ENCODE data around the gene TCP11.
A peak's percentile ranks its signal among the peaks of the same experiment; 100 is the strongest.

Gene TCP11

DNA sequence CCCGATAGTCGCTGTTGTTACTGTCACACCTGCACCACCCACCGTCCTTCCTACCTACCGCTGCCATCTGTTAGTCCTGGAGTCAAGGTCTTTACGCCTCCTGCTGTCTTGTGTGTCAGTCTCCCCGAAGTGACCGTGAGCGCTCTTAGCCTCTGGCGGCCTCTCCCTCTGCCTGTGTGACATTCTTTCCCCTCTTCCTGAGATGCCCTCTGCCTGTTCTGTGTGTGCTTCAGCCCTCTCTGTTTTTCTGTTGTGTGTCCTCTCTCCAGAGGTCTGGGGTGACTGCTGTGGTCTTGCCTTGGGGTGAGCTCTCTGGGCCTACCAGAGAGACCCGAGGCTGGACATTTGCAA is 54.9 kb downstream of the TCP11 start:
- TF ChIP-seq, protein P1, sequence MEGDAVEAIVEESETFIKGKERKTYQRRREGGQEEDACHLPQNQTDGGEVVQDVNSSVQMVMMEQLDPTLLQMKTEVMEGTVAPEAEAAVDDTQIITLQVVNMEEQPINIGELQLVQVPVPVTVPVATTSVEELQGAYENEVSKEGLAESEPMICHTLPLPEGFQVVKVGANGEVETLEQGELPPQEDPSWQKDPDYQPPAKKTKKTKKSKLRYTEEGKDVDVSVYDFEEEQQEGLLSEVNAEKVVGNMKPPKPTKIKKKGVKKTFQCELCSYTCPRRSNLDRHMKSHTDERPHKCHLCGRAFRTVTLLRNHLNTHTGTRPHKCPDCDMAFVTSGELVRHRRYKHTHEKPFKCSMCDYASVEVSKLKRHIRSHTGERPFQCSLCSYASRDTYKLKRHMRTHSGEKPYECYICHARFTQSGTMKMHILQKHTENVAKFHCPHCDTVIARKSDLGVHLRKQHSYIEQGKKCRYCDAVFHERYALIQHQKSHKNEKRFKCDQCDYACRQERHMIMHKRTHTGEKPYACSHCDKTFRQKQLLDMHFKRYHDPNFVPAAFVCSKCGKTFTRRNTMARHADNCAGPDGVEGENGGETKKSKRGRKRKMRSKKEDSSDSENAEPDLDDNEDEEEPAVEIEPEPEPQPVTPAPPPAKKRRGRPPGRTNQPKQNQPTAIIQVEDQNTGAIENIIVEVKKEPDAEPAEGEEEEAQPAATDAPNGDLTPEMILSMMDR (conservative IDR thresholded peaks at IDR 0.05; ENCODE audit: low read depth, low read length) = no peak
- no peak for DNase-seq (ENCODE audit: low read depth)

DNA sequence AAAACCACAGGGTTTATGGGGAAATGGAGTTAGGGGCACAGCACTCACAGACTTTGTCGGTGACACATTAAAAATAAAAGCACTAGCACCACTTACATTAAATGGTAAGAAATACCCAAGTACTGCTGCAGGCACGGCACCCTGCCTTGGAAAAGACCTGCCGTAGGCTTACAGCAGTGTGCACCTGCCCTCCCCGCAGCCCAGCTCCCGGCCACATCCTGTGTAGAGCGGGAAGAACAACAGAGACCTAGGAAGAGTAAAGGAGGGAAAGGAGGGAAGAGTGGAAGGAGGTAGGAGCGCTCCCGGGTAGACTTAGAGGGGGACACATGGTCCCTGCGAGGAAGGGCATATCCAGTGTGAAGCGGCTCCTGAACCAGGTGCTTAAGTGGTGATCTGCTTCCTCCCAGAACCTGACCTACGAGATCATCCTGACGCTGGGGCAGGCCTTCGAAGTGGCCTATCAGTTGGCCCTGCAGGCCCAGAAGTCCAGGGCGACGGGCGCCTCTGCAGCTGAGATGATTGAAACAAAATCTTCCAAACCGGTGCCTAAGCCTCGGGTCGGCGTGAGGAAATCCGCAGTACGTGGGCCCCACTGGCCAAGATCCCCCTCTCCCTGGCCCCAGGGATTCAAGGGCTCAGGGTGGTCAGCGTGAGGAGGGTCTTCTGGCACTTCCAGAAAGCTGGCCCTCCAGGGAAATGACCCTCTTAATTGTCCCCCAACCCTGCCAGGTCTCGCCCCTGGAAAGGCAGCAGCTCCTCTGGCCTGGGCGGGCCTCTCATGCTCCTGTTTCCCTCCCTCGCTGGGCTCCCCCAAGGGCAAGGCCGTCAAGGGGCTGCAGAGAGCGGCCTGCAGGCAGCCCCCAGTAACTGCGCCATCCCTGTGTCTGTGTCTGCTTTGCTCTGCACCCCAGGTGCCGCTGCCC is 55.5 kb downstream of the TCP11 start:
- TF ChIP-seq, protein P1 (conservative IDR thresholded peaks at IDR 0.05; ENCODE audit: low read depth, low read length) = no peak
- no peak overlapping the region for H3K4me3 ChIP-seq (ENCODE audit: low read depth, low read length)
- no peak for DNase-seq (ENCODE audit: low read depth)

More for the DNA sequence above, 54.9 kb downstream of the TCP11 start:
- no peak overlapping the region for H3K4me3 ChIP-seq (ENCODE audit: low read depth, low read length)

DNA sequence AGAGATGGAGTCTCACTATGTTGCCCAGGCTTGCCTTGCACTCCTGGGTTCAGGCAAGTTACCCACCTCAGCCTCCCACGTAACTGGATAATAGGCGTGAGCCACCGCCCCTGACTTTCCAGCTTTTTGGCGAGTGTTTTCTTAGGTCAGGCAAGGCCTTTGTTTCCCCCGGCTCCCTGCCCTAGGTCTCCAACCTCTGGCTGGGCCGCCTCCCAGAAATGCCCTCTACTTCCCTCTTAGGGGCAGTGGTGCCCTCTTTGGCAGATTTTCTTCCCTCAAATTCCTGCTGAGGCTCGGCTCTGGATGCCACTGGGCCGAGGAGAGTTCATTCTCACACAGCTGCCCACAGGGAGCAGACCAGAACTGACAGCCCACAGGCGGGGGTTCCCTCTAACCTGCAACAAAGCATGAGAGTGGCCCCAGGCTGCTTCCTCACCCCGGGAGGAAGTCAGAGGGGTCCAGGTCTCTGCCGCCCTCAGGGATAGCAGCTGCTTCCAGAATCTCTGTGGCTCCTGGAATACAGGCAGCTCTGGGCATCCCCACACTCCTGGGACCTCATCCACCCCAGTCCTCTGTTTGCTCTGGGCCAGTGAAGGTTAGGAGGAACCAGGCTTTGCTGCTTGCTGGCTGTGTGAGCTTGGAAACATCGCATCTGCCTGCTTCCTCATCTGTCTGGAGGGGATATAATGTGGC is 56.5 kb downstream of the TCP11 start:
- H3K4me3 ChIP-seq (ENCODE audit: low read depth, low read length) = no peak overlapping the region
- TF ChIP-seq, protein P1 (conservative IDR thresholded peaks at IDR 0.05; ENCODE audit: low read depth, low read length) = no peak
- DNase-seq (ENCODE audit: low read depth) = no peak

- no peak overlapping the region for H3K4me3 ChIP-seq (ENCODE audit: low read depth, low read length)
- DNase-seq (ENCODE audit: low read depth) = no peak
- TF ChIP-seq, protein P1 (conservative IDR thresholded peaks at IDR 0.05; ENCODE audit: low read depth, low read length) = no peak
These were observed 57.1 kb downstream of the TCP11 start for GRCh38 chr6:35084041-35084491.

DNA sequence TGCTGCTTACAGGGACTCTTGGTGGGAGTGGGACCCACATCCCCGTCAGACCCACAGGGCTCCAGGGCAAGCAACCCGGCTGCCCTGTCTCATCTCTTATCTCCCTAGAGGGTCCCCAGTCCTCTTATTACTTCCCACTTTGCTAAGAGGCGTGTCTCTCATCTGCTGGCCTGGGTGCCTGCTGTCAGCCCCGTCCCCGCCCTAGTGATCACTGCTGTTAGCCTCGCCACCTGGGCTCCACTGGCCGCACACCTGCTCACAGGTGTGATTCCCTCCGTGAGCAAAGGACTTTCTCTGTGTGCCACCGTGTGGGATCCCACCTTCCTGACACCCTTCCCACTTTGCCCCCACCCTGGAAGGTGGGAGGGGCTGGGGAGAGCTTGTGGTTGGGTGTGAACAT is 57.6 kb downstream of the TCP11 start:
- DNase-seq (ENCODE audit: low read depth) = no peak
- H3K4me3 ChIP-seq (ENCODE audit: low read depth, low read length) = no peak overlapping the region
- TF ChIP-seq, protein P1 (conservative IDR thresholded peaks at IDR 0.05; ENCODE audit: low read depth, low read length) = no peak

GRCh38 chr6:35082733-35083403 is 58.3 kb downstream of the TCP11 start:
- no peak overlapping the region for H3K4me3 ChIP-seq (ENCODE audit: low read depth, low read length)
- DNase-seq (ENCODE audit: low read depth) = peak; percentile 65
- TF ChIP-seq, protein P1 (conservative IDR thresholded peaks at IDR 0.05; ENCODE audit: low read depth, low read length) = no peak
